RWPE1 (cell line): ENCODE measurements around the gene KIRREL3.

ENCODE experiments used
- CTCF ChIA-PET: fragments of 350-600 bp; sonication (Branson Sonifier 250); formaldehyde crosslinking; extraction: SDS; loops from one replicate; lab custom pipeline; 2021; lab: Yijun Ruan, JAX
- POLR2A ChIA-PET: fragments of 400-600 bp; formaldehyde crosslinking; extraction: SDS; loops from one replicate; lab custom pipeline; 2020; ENCODE audit warnings: antibody characterized with exemption; ENCODE audit not compliant: low non-redundant PET; lab: Yijun Ruan, JAX
- DNase-seq: peaks from one replicate; pipeline ENCODE4 v3.0.0; 2012; ENCODE audit warnings: low spot score
- H3K27ac ChIP-seq: fragments of 450-650 bp; 2 replicates; pipeline ENCODE4 v1.5.1; 2017
- TF ChIP-seq, protein P1 (sequence below): fragments of 450-650 bp; conservative IDR thresholded peaks from 2 replicates; pipeline ENCODE4 v1.5.1; 2017; ENCODE audit warnings: low read depth, mild to moderate bottlenecking

Gene KIRREL3

DNA sequence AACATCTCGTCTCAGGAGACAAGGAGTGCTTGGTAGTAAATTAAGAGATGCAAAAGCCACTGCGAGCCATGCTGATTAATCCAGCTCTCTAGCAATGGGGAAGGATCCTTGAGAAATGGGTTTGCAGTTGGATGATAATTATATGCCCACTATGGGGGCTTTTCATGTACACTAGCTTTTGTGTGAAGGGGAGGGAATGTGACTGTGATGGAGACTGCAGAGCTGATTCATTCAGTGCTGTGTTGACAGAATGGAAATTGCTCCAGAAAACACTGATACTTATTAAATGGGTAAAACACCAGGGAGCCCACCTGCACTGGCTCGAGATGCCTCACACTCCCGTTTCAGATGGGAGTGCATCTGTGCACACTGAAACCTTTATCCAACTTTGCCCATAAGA is 37.0 kb upstream of the KIRREL3 start:
- CTCF ChIA-PET, result interaction anchor here (0.6 kb wide), 1 partner anchor 825 kb away, joined by 4 read pairs; no protein-coding TSS in a partner anchor
- no peak overlapping the region for H3K27ac ChIP-seq
- DNase-seq, result no peak
- POLR2A ChIA-PET, result no interaction called here
- TF ChIP-seq, protein P1, sequence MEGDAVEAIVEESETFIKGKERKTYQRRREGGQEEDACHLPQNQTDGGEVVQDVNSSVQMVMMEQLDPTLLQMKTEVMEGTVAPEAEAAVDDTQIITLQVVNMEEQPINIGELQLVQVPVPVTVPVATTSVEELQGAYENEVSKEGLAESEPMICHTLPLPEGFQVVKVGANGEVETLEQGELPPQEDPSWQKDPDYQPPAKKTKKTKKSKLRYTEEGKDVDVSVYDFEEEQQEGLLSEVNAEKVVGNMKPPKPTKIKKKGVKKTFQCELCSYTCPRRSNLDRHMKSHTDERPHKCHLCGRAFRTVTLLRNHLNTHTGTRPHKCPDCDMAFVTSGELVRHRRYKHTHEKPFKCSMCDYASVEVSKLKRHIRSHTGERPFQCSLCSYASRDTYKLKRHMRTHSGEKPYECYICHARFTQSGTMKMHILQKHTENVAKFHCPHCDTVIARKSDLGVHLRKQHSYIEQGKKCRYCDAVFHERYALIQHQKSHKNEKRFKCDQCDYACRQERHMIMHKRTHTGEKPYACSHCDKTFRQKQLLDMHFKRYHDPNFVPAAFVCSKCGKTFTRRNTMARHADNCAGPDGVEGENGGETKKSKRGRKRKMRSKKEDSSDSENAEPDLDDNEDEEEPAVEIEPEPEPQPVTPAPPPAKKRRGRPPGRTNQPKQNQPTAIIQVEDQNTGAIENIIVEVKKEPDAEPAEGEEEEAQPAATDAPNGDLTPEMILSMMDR, result no peak

DNA sequence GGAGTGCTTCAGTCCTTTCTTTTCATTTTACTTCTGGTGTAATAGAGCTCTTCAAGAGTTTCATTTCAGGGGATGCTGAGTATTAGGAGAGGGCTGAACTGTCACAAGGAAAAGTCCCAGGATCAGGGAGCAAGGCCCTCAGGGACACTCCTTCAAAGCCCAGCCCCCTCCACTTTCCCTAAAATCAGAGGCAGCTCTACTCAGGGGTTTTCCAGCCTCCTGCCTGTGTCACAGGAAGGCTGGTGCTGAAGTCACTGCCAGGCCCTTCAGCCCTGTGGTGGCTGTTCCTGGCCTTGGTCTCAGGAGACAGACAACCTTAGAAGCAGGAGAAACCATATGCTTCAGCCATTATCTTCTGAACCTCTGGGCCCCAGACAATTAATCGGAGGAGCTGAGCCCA is 36.4 kb upstream of the KIRREL3 start:
- POLR2A ChIA-PET, result no interaction called here
- CTCF ChIA-PET, result no interaction called here

DNA sequence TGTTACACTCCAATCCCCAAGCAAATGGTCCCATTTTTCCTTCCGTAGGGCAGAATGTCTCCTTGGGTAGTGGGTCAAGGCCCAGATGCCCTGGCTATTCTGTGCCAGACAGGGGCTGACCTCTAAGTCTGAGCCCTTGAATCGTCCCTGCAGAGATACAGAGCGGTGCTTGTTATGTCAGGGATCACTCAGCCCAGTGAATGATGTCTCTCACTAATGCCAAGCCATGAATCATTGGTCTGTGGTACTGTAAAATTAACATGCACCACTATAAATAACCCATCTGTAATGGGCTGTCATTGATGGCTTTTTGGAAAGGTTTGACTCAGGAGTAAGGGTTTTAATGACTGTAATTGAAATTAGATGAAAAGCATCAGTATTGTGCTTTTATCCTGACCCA is 35.3 kb upstream of the KIRREL3 start:
- CTCF ChIA-PET, result no interaction called here
- POLR2A ChIA-PET, result no interaction called here
- TF ChIP-seq, protein P1, result no peak
- no peak overlapping the region for H3K27ac ChIP-seq
- DNase-seq, result no peak

More for the DNA sequence above, 36.4 kb upstream of the KIRREL3 start:
- no peak overlapping the region for H3K27ac ChIP-seq
- DNase-seq, result no peak
- TF ChIP-seq, protein P1, result no peak

DNA sequence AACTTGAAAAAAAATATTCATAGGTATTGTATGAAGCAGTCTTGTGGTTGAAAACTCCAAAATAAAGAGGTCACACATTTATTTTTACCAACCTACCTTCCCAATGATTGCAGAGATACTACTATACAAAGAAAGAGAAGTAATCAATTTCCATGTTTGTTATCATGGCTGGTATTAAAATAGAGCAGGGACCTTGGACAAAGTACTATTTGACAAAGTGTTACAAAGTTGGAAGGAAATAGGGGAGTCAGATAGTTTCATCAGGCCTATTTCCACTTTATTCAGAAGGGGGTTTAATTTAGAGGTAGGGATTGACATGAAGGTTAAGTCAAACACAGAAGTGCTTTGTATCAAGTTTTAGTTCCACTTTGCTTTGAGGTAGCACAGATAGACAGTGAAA is 34.4 kb upstream of the KIRREL3 start:
- ChIA-PET CTCF (no interaction called here), POLR2A (no interaction called here)
- H3K27ac ChIP-seq, result no peak overlapping the region
- DNase-seq, result no peak
- TF ChIP-seq, protein P1, result no peak

DNA sequence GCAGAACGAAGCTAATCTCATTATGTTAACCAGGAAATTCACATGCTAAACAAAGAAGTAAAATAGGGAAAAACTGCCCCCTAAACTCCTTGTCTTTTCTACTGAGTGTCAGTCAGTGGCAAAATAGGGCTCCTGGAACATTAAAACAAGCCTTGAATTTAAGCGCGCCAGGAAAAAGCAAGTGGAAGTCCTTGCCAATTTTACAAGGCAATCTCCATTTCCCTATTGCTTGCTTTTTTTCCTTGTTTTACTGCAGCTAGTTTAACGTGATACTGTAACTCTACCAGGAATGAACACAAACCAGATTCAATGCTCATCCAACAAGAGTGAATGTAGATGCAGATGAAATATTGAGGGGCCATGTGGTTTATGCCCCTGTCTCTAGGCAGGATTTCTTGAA is 28.1 kb upstream of the KIRREL3 start:
- ChIA-PET CTCF (no interaction called here), POLR2A (no interaction called here)
- DNase-seq, result no peak
- TF ChIP-seq, protein P1, result no peak
- no peak overlapping the region for H3K27ac ChIP-seq

DNA sequence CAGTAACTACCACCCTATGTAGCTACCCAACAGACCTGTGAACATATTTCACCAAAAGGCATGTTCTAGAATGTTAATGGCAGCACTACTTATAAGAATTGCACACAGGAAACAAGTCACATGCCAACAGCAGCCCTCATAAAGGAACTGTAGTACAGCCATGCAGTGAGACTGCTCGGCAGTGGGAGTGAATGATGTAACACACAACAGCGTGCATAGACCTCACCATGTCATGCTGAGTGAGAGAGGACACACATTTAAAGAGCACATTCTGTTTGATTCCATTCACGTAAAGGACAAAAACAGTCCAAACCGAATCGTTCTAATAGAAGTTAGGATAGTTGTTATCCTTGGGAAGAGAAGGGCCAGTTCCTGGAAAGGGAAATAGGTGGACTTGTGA is 27.2 kb upstream of the KIRREL3 start:
- ChIA-PET POLR2A (no interaction called here), CTCF (no interaction called here)
- DNase-seq, result no peak
- no peak overlapping the region for H3K27ac ChIP-seq
- TF ChIP-seq, protein P1, result no peak

DNA sequence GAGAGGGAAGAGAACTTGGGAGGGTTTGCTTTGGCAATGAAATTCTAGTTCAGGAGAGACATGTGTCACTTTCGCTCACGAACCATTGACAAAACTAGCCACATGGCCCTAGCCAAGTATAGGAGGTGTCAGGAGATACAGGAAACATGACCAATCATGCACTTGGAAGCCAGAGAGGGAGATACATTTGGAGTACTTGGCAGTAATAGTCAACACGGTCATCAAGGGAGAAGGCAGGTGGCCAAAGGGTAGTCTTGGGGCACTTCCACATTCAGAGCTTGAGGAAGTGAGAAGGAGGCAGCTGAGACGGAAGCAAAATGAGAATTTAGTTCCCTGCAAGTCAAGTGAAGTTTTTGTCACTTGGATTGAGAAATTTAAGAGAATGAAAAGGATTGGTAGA is 26.4 kb upstream of the KIRREL3 start:
- CTCF ChIA-PET, result no interaction called here
- H3K27ac ChIP-seq, result no peak overlapping the region

More for the DNA sequence above, 26.4 kb upstream of the KIRREL3 start:
- POLR2A ChIA-PET, result no interaction called here
- TF ChIP-seq, protein P1, result no peak
- no peak for DNase-seq
